ENCODE measurements around the gene STXBP3.

Gene STXBP3

GRCh38 chr1:108858230-108858950 lies 111.9 kb downstream of the STXBP3 start:
- H3K4me3 Mint-ChIP-seq: no peak overlapping the region
- H3K27me3 Mint-ChIP-seq: peaks cover 12% of the 10 kb centered on the region
- H3K9me3 Mint-ChIP-seq (ENCODE audit: low read depth): no peaks in the 10 kb centered on the region
- no peak overlapping the region for H3K27ac Mint-ChIP-seq
- no peaks in the 10 kb centered on the region for H3K36me3 Mint-ChIP-seq
- peaks cover 3% of the 10 kb centered on the region for H3K4me1 Mint-ChIP-seq (ENCODE audit: low read depth)

All from activated naive CD8-positive, alpha-beta T cell (primary cell).